Measurements from ENCODE around the gene CYP3A5. TPM values are rescaled to one million over a fixed set of nuclear protein-coding genes. Genes with fewer than 3 reads are reported as not detected.

CYP3A5 gene
- total RNA-seq, 1 donor from 2014 or later = not detected

DNA sequence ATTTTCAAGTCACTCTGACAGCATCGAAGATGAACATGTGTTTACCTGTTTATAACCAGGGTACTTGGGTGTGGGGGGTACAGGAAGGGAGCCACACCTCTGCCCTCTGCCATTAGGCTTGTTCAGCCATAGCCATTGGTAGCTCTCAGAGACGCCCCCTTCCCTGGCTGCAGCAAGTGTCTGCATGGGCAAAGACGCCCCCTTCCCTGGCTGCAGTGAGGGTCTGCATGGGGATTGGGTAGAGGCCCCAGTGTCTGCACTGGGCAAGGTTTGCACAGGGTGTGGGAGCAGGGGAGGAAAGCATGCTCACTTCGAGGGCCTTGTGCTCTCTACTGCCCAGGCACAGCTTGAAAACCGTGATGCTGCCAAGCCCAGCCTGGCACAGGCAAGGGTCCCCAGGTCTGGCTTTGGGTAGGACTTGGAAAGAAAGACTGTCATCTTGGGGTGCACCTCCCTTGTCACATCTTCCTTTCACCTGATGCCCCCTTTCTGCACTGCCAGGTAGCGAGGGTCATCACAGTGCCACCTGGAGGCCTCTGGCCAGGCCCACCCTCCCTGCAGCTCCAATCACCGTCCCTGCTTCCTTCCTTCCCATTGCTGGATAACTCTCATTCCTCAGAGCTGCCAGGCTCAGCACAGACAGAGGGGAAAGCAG, 78.0 kb downstream of the CYP3A5 start:
- Mint-ChIP-seq H3K27ac (ENCODE audit: unreplicated experiment) (no peak overlapping the region), H3K36me3 (ENCODE audit: unreplicated experiment) (no peaks in the 10 kb centered on the region), H3K9me3 (ENCODE audit: unreplicated experiment) (no peaks in the 10 kb centered on the region), H3K4me3 (ENCODE audit: unreplicated experiment) (no peak overlapping the region), H3K4me1 (ENCODE audit: unreplicated experiment) (no peaks in the 10 kb centered on the region), H3K27me3 (ENCODE audit: unreplicated experiment) (no peaks in the 10 kb centered on the region)
- peak; percentile 63 for DNase-seq (ENCODE audit: extremely low spot score, unreplicated experiment)
- TF ChIP-seq, protein P1, sequence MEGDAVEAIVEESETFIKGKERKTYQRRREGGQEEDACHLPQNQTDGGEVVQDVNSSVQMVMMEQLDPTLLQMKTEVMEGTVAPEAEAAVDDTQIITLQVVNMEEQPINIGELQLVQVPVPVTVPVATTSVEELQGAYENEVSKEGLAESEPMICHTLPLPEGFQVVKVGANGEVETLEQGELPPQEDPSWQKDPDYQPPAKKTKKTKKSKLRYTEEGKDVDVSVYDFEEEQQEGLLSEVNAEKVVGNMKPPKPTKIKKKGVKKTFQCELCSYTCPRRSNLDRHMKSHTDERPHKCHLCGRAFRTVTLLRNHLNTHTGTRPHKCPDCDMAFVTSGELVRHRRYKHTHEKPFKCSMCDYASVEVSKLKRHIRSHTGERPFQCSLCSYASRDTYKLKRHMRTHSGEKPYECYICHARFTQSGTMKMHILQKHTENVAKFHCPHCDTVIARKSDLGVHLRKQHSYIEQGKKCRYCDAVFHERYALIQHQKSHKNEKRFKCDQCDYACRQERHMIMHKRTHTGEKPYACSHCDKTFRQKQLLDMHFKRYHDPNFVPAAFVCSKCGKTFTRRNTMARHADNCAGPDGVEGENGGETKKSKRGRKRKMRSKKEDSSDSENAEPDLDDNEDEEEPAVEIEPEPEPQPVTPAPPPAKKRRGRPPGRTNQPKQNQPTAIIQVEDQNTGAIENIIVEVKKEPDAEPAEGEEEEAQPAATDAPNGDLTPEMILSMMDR (IDR thresholded peaks at IDR 0.05) = no peak

DNA sequence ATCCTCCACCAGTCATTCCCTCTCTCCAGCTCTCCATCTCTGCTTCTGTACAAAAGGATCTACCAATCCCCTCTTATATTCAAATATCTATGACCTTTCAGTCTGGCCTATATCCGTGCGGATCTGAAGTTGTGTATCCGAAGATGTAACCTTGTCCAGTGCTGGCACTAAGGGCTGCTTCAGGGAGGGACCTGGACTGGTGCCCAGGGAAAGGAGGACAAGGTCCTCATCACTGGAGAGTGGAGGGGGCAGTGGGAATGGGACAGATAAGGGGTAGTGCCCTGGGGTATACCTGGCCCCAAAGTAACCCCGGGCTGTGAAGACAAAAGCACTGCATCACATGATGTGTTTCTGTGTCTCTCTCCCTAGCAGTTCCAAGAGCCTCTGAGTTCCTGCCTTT, 80.0 kb downstream of the CYP3A5 start:
- H3K27me3 Mint-ChIP-seq (ENCODE audit: unreplicated experiment) = no peaks in the 10 kb centered on the region
- H3K4me3 Mint-ChIP-seq (ENCODE audit: unreplicated experiment) = no peak overlapping the region
- H3K4me1 Mint-ChIP-seq (ENCODE audit: unreplicated experiment) = no peaks in the 10 kb centered on the region
- no peaks in the 10 kb centered on the region for H3K9me3 Mint-ChIP-seq (ENCODE audit: unreplicated experiment)
- DNase-seq (ENCODE audit: extremely low spot score, unreplicated experiment) = peak; percentile 54
- TF ChIP-seq, protein P1 (IDR thresholded peaks at IDR 0.05) = no peak
- H3K27ac Mint-ChIP-seq (ENCODE audit: unreplicated experiment) = no peak overlapping the region
- H3K36me3 Mint-ChIP-seq (ENCODE audit: unreplicated experiment) = no peaks in the 10 kb centered on the region

Other genes with a start within 250 kb of the CYP3A5 start
- 5.7 and 10.5 TPM in 2 replicates for gene PTCD1, start 241.2 kb downstream of the CYP3A5 start, total RNA-seq
- gene CPSF4, start 241.1 kb downstream of the CYP3A5 start, total RNA-seq = 32.3 and 37.9 TPM in 2 replicates
- 251 and 253 TPM in 2 replicates for gene ATP5MF, start 213.8 kb downstream of the CYP3A5 start, total RNA-seq
- gene ZNF789, start 207.1 kb downstream of the CYP3A5 start, total RNA-seq = 6.9 and 8.4 TPM in 2 replicates
- gene ZNF394, start 179.7 kb downstream of the CYP3A5 start, total RNA-seq = 23.8 and 24.4 TPM in 2 replicates
- 11.6 and 12.1 TPM in 2 replicates for gene ZKSCAN5, start 175.3 kb downstream of the CYP3A5 start, total RNA-seq
- gene FAM200A, start 127.9 kb downstream of the CYP3A5 start, total RNA-seq = 5.3 and 6.3 TPM in 2 replicates
- gene ZNF655, start 121.4 kb downstream of the CYP3A5 start, total RNA-seq = 62.8 and 64.2 TPM in 2 replicates
- gene TMEM225B, start 81.7 kb downstream of the CYP3A5 start, total RNA-seq = 1.1 and 1.6 TPM in 2 replicates
- 19.6 and 20.7 TPM in 2 replicates for gene ZSCAN25, start 63.0 kb downstream of the CYP3A5 start, total RNA-seq
- not detected in 2 replicates for gene CYP3A7, start 55.2 kb upstream of the CYP3A5 start, total RNA-seq
- gene CYP3A4, start 104.2 kb upstream of the CYP3A5 start, total RNA-seq = not detected in 2 replicates
- gene CYP3A43, start 148.0 kb upstream of the CYP3A5 start, total RNA-seq = not detected in 2 replicates
- gene OR2AE1, start 197.0 kb upstream of the CYP3A5 start, total RNA-seq = not detected in 2 replicates
- 13.1 and 14.3 TPM in 2 replicates for gene TRIM4, start 239.5 kb upstream of the CYP3A5 start, total RNA-seq
- not detected in 2 replicates for gene GJC3, start 249.6 kb upstream of the CYP3A5 start, total RNA-seq